IMR-90 (cell line): Measurements from ENCODE around the gene DCAKD. TPM values are rescaled to one million over a fixed set of nuclear protein-coding genes. Genes with fewer than 3 reads are reported as not detected.
A peak's percentile ranks its signal among the peaks of the same experiment; 100 is the strongest.

Experiments used
- ATAC-seq: fragments of 200-7000 bp; cut with Tn5 transposase; 2 replicates; pipeline ENCODE4 v1.9.1; 2020; ENCODE audit warnings: low read depth, mild to moderate bottlenecking, moderate library complexity
- BruUV-seq: library from RNA; stranded (reverse); fragments of 400-500 nt; replicated peaks from 2 replicates; lab custom pipeline; 2021; lab: Mats Ljungman, UMichigan
- CTCF ChIA-PET: fragments of 300-600 bp; formaldehyde crosslinking; extraction: SDS; loops from one replicate; lab custom pipeline; 2021; ENCODE audit warnings: antibody characterized with exemption; lab: Yijun Ruan, JAX
- POLR2A ChIA-PET: fragments of 300-600 bp; sonication (Branson Sonifier 250); formaldehyde crosslinking; loops from one replicate; lab custom pipeline; 2022; ENCODE audit warnings: antibody characterized with exemption; ENCODE audit not compliant: unreplicated experiment; lab: Charles Lee
- DNase-seq: peaks from one replicate; pipeline ENCODE4 v3.0.0; 2013
- H2AFZ ChIP-seq: replicated peaks from 2 replicates; pipeline ENCODE3; 2013; ENCODE audit warnings: low read length, mild to moderate bottlenecking; ENCODE audit not compliant: poor library complexity
- H2AK5ac ChIP-seq: 2 replicates; pipeline ENCODE4 v1.6.1; 2013; ENCODE audit warnings: low read depth, low read length, inconsistent platforms
- H2AK9ac ChIP-seq: replicated peaks from 2 replicates; pipeline ENCODE3; 2013; ENCODE audit warnings: mild to moderate bottlenecking, low read depth, low read length, moderate library complexity; ENCODE audit not compliant: poor library complexity
- H2BK120ac ChIP-seq: 2 replicates; pipeline ENCODE4 v1.6.1; 2013; ENCODE audit warnings: low read depth, low read length, inconsistent platforms
- H2BK15ac ChIP-seq: 3 replicates; pipeline ENCODE4 v1.6.1; 2013; ENCODE audit warnings: low read depth, low read length, inconsistent platforms
- H2BK20ac ChIP-seq: 2 replicates; pipeline ENCODE4 v1.6.1; 2013; ENCODE audit warnings: low read depth, mild to moderate bottlenecking, inconsistent platforms, low read length, moderate library complexity
- H2BK5ac ChIP-seq: 2 replicates; pipeline ENCODE4 v1.6.1; 2013; ENCODE audit warnings: mild to moderate bottlenecking, low read depth, low read length, inconsistent platforms; ENCODE audit not compliant: poor library complexity, severe bottlenecking
- H3K14ac ChIP-seq: replicated peaks from 2 replicates; pipeline ENCODE4 v1.6.1; 2013; ENCODE audit warnings: low read depth, low read length, inconsistent platforms
- H3K18ac ChIP-seq: 2 replicates; pipeline ENCODE4 v1.6.1; 2013; ENCODE audit warnings: low read depth, low read length, control low read depth
- H3K23ac ChIP-seq: 2 replicates; pipeline ENCODE4 v1.6.1; 2013; ENCODE audit warnings: low read depth, low read length, inconsistent platforms
- H3K27ac ChIP-seq: 2 replicates; pipeline ENCODE4 v1.5.1; 2013; ENCODE audit warnings: mild to moderate bottlenecking, control low read depth, low read length; ENCODE audit not compliant: insufficient read depth
- H3K27me3 ChIP-seq: 2 replicates; pipeline ENCODE4 v1.6.1; 2013; ENCODE audit warnings: low read length; ENCODE audit not compliant: control insufficient read depth, insufficient read depth
- H3K36me3 ChIP-seq: 2 replicates; pipeline ENCODE4 v1.6.1; 2013; ENCODE audit warnings: low read length, mixed read lengths; ENCODE audit not compliant: control insufficient read depth, insufficient read depth
- H3K4ac ChIP-seq: 2 replicates; pipeline ENCODE4 v1.6.1; 2013; ENCODE audit warnings: low read depth, low read length, inconsistent platforms
- H3K4me1 ChIP-seq: 2 replicates; pipeline ENCODE4 v1.6.1; 2013; ENCODE audit warnings: low read length, mixed read lengths; ENCODE audit not compliant: control insufficient read depth, insufficient read depth
- H3K4me2 ChIP-seq: 2 replicates; pipeline ENCODE4 v1.6.1; 2013; ENCODE audit warnings: low read depth, mild to moderate bottlenecking, control low read depth, low read length, moderate library complexity
- H3K4me3 ChIP-seq: 2 replicates; pipeline ENCODE4 v1.5.1; 2013; ENCODE audit warnings: low read depth, mild to moderate bottlenecking, control low read depth, low read length, moderate library complexity; ENCODE audit not compliant: insufficient read depth
- H3K56ac ChIP-seq: 2 replicates; pipeline ENCODE4 v1.6.1; 2013; ENCODE audit warnings: low read length, inconsistent platforms; ENCODE audit not compliant: insufficient read depth; ENCODE audit errors: extremely low read depth
- H3K79me1 ChIP-seq, 2 experiments: 2 replicates each; pipeline ENCODE4 v1.6.1; 2013; ENCODE audit warnings: low read length in 2 of 2, inconsistent platforms in 1 of 2, low read depth in 1 of 2
- H3K9ac ChIP-seq: 2 replicates; pipeline ENCODE4 v1.6.1; 2013; ENCODE audit warnings: low read depth, low read length, control low read depth
- H3K9me1 ChIP-seq: 2 replicates; pipeline ENCODE4 v1.6.1; 2013; ENCODE audit warnings: low read length, inconsistent platforms; ENCODE audit not compliant: insufficient read depth
- H3K9me3 ChIP-seq: 2 replicates; pipeline ENCODE4 v1.6.1; 2013; ENCODE audit warnings: low read length; ENCODE audit not compliant: control insufficient read depth, insufficient read depth
- H4K20me1 ChIP-seq: 2 replicates; pipeline ENCODE4 v1.6.1; 2013; ENCODE audit warnings: low read length, inconsistent platforms; ENCODE audit not compliant: insufficient read depth
- H4K5ac ChIP-seq: 2 replicates; pipeline ENCODE4 v1.6.1; 2013; ENCODE audit warnings: mild to moderate bottlenecking, low read depth, low read length, control low read depth
- H4K8ac ChIP-seq, 2 experiments: 2 replicates each; pipeline ENCODE4 v1.6.1; 2013; ENCODE audit warnings: low read depth in 2 of 2, low read length in 2 of 2, control low read depth in 1 of 2, inconsistent platforms in 1 of 2
- H4K91ac ChIP-seq: 2 replicates; pipeline ENCODE4 v1.6.1; 2013; ENCODE audit warnings: low read depth, low read length, inconsistent platforms; ENCODE audit not compliant: insufficient read depth
- BHLHE40 ChIP-seq: fragments of 150-350 bp; IDR thresholded peaks from 2 replicates; pipeline ENCODE4 v1.6.1; 2016; ENCODE audit warnings: mild to moderate bottlenecking, low read depth, low read length
- MAFK ChIP-seq: IDR thresholded peaks from 2 replicates; pipeline ENCODE4 v1.6.1; 2012; ENCODE audit warnings: low read depth, low read length, improper control_type of control experiment
- POLR2A ChIP-seq: IDR thresholded peaks from 2 replicates; pipeline ENCODE4 v1.6.1; 2012; ENCODE audit warnings: mild to moderate bottlenecking, low read depth, low read length
- RFX5 ChIP-seq: IDR thresholded peaks from 2 replicates; pipeline ENCODE4 v1.8.0; 2012; ENCODE audit warnings: low read depth, mild to moderate bottlenecking, low read length, moderate library complexity
- SMC3 ChIP-seq: fragments of 150-350 bp; IDR thresholded peaks from 2 replicates; pipeline ENCODE4 v1.6.1; 2016; ENCODE audit warnings: low read depth, mild to moderate bottlenecking, antibody characterized with exemption, low read length, moderate library complexity
- WGBS, 2 experiments: methylation state at CpG; one replicate each; pipeline versions ENCODE4 v1.1.5 to v1.1.7; 2013; ENCODE audit warnings: missing lambda C conversion rate in 2 of 2; ENCODE audit not compliant: insufficient read length in 1 of 2; ENCODE audit errors: extremely low coverage in 2 of 2; 5-methylcytosine and 5-hydroxymethylcytosine counted together
- dilution Hi-C: fragments of 300-500 bp; cut with HindIII; formaldehyde crosslinking; loops from one replicate; pipeline ENCODE4 v1.14.3; 2018; ENCODE audit warnings: low sequenced_read_pairs; ENCODE audit not compliant: unreplicated experiment
- in situ Hi-C: fragments of 300-500 bp; cut with MboI; formaldehyde crosslinking; loops from 3 replicates; pipeline ENCODE4 v1.14.3; 2019; ENCODE audit warnings: low sequenced_read_pairs, inconsistent platforms, mixed read lengths
- intact Hi-C: fragments of 100-400 bp; cut with micrococcal nuclease; formaldehyde crosslinking; loops from 2 replicates; pipeline ENCODE4 v1.10.0; 2022
- polyA plus RNA-seq, 3 experiments: library from polyadenylated mRNA; depleted of rRNA; stranded (reverse); fragments of >200 nt; gene quantifications; 2 replicates each; pipeline ENCODE4 v1.2.3, GENCODE V29; 2012; ENCODE audit warnings: low replicate concordance in 1 of 3
- total RNA-seq: library from RNA; depleted of rRNA; stranded (reverse); fragments of >200 nt; gene quantifications from 2 replicates; pipeline ENCODE4 v1.2.3, GENCODE V29; 2012
- TF ChIP-seq, protein P1 (sequence below): conservative IDR thresholded peaks from 2 replicates; pipeline ENCODE4 v1.5.1; 2012; ENCODE audit warnings: mild to moderate bottlenecking, low read depth, low read length, improper control_type of control experiment
- TF ChIP-seq, protein P2 (sequence below): fragments of 150-350 bp; IDR thresholded peaks from 2 replicates; pipeline ENCODE4 v1.6.1; 2017; ENCODE audit warnings: mild to moderate bottlenecking, antibody characterized with exemption, low read length, low read depth

Gene DCAKD
- total and polyA plus RNA-seq, 2 of the 4 experiments (the other 2 are of a cell fraction) = 31.3 to 47.9 TPM

DNA sequence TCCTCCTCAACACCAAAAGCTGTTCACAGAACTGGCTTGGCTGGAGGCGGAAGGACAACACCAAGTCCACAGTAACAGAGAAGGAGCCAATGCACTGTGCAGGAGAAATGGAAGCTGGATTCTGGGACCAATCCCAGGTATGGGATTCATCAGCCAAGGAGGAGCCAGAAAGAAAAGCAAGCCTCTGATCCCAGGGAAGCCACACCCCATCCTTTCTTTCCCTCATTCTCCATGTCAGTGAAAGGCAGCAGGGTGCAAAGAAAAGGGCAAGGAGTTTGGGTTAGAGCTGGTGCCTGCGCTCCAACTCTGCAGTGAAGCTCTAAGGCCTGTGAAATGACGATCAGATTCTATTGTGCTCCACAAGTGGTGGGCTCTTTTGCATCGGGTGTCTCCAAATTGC is 11.0 kb downstream of the DCAKD start:
- in situ Hi-C loops = no loop called here
- peaks cover 29% of the 10 kb centered on the region for H3K9me1 ChIP-seq
- H2BK5ac ChIP-seq = no peak overlapping the region
- H3K56ac ChIP-seq = no peak overlapping the region
- no peak overlapping the region for H2BK15ac ChIP-seq
- H3K4ac ChIP-seq = no peak overlapping the region
- ATAC-seq = peak; percentile 30; the same call in 1 of the 2 replicates
- H4K5ac ChIP-seq = no peak overlapping the region
- H4K20me1 ChIP-seq = peaks cover 11% of the 10 kb centered on the region
- TF ChIP-seq MAFK (no peak), RFX5 (no peak), BHLHE40 (no peak), SMC3 (no peak), POLR2A (no peak)
- TF ChIP-seq, protein P1, sequence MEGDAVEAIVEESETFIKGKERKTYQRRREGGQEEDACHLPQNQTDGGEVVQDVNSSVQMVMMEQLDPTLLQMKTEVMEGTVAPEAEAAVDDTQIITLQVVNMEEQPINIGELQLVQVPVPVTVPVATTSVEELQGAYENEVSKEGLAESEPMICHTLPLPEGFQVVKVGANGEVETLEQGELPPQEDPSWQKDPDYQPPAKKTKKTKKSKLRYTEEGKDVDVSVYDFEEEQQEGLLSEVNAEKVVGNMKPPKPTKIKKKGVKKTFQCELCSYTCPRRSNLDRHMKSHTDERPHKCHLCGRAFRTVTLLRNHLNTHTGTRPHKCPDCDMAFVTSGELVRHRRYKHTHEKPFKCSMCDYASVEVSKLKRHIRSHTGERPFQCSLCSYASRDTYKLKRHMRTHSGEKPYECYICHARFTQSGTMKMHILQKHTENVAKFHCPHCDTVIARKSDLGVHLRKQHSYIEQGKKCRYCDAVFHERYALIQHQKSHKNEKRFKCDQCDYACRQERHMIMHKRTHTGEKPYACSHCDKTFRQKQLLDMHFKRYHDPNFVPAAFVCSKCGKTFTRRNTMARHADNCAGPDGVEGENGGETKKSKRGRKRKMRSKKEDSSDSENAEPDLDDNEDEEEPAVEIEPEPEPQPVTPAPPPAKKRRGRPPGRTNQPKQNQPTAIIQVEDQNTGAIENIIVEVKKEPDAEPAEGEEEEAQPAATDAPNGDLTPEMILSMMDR = no peak
- TF ChIP-seq, protein P2, sequence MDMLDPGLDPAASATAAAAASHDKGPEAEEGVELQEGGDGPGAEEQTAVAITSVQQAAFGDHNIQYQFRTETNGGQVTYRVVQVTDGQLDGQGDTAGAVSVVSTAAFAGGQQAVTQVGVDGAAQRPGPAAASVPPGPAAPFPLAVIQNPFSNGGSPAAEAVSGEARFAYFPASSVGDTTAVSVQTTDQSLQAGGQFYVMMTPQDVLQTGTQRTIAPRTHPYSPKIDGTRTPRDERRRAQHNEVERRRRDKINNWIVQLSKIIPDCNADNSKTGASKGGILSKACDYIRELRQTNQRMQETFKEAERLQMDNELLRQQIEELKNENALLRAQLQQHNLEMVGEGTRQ = no peak
- H2AK9ac ChIP-seq = no peak overlapping the region
- no peak for DNase-seq
- H2BK20ac ChIP-seq = no peak overlapping the region
- no peak overlapping the region for H3K18ac ChIP-seq
- no peak overlapping the region for H4K8ac ChIP-seq
- H4K91ac ChIP-seq = no peak overlapping the region
- ChIA-PET CTCF (interaction anchor here (1.3 kb wide), 1 partner anchor 18 kb away, joined by 3 read pairs; no protein-coding TSS in a partner anchor), POLR2A (interaction anchor here (0.7 kb wide), 1 partner anchor 33 kb away, joined by 16 read pairs; no protein-coding TSS in a partner anchor)
- no peaks in the 10 kb centered on the region for H3K9me3 ChIP-seq
- no peak overlapping the region for H3K4me2 ChIP-seq
- H3K23ac ChIP-seq = no peak overlapping the region
- peaks cover 56 to 77% of the 10 kb centered on the region in 2 experiments for H3K79me1 ChIP-seq
- H3K4me3 ChIP-seq = no peak overlapping the region
- H3K27ac ChIP-seq = no peak overlapping the region
- 70% methylated on average over 2 of the region's 4 CpGs; no CpG with 5 or more reads in 1 of the 2 experiments for WGBS, 2 experiments
- peaks cover 5% of the 10 kb centered on the region; the same call in 1 of the 2 replicates for H3K36me3 ChIP-seq
- no peak overlapping the region for H2BK120ac ChIP-seq
- H3K4me1 ChIP-seq = peaks cover 18% of the 10 kb centered on the region; the same call in 1 of the 2 replicates
- intact Hi-C loops = no loop called here
- BruUV-seq = no TSS peak
- no peak overlapping the region for H3K14ac ChIP-seq
- no peak overlapping the region for H3K9ac ChIP-seq
- dilution Hi-C loops = no loop called here
- H3K27me3 ChIP-seq = no peaks in the 10 kb centered on the region
- no peak overlapping the region for H2AK5ac ChIP-seq
- no peak overlapping the region for H2AFZ ChIP-seq
